Stromal cell of bone marrow (primary cell): ENCODE measurements around the gene FBXO36.
"Not testable (repeated sequence)": the region's sequence is repeated elsewhere in the genome, so short reads cannot be mapped to it uniquely, and the experiment has no call there.

Experiments
- DNase-seq: peaks from one replicate; pipeline ENCODE4 v3.0.0-alpha.2; 2012; ENCODE audit warnings: low read depth

FBXO36 gene, protein sequence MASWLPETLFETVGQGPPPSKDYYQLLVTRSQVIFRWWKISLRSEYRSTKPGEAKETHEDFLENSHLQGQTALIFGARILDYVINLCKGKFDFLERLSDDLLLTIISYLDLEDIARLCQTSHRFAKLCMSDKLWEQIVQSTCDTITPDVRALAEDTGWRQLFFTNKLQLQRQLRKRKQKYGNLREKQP

DNA sequence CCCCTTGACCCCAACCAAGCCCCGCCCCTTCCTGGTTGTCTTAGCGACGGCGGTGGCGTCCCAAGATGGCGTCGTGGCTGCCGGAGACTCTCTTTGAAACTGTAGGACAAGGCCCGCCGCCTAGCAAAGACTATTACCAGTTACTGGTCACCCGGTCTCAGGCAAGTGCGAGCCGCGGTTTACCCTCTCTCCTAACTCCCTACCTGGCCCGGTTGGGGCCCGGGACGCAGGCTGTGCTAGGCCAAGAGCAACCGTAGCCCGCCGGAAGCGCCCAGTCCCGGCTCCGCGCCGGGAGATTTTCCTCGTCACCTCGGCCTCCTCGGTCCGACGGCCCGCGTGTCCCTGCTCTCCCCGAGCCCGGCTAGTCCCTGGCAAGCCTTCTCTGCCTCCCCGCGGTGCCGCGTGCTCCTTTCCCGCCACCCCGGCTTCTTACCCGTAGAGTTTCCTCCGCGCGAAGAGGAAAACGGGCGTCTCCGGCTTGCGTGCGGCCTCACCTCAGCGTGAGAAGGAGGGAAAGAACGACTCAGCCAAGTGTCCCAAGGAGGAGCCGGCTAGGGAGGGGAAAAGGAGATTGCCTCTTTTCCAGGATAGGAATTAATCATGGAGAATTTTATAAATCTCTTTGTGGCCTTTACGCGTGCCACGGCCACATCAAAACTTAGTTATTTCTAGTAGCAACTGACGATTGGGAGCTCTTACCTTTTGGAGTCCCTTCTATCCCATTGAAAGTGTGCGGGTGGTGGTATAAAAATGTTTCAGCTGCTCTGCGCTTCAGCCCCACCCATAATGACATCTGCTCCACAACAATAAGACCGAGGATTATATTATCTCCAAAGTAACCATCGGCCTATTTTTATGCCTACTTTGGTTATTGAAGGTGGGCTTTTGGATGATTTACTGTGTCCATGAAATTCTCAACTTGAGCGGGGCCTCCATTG is at the start of gene FBXO36:
Gene FBXO36, plus strand, starts transcription at position 55 of the 938 bp plus-strand sequence. Its CDS starts 11 bp downstream, at position 66.
- DNase-seq, result peak; percentile 22

DNA sequence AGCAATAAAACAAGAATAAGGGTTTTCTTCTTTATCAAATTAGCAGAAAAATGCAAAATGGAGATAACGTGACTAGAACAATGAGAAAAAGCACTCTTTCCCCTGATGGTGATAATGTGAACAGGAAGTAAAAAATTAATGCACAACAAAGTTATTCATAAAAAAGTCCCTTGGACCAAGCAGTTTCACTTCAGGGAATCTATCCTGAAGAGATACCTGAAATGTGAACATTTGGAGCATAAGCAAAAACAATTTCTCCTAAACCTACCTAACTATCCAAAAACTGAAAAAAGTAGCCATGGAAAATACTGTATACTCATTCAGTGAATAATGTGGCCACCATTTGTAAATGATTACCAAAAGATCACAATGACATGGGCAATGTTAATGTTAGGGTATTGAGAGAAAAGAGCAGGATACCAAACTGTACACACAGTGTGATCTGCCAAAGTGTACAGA is 49.2 kb upstream of the FBXO36 start:
- no peak for DNase-seq

DNA sequence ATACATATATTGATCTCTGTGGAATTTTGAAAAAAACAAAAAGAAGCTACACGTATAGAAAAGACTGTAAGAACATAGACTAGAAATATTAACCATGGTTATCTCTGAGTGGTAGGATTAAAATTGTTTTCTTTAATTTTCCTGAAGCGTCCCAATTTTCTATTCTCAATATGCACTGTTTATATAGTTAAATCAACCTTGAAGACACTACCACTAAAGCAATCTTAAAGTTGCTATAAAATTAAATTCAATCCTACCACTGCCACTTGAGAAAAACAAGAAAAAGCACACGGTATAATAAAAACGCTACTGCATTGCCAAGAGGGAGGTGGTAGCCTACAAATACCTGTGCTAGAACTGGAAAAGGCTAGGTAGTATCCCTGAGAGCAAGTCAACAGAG is 47.7 kb upstream of the FBXO36 start:
- no peak for DNase-seq

DNA sequence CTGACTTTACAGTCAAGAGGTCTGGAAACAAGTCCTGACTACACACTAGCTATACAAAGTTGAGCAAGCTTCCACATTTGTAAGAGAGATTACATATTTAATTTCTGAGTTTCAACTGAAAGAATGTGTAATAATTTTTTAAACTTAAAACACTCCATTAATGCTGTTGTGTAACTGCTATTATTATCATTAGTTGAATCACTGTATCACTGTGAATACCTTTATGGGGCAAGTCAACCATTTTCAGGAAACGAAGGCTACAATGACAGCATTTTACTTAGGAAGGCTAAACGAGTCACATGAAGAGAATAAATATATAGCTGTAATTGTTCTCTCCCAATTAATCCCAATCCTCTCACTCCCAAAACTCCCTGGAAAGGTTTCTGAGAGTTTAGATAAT is 46.8 kb upstream of the FBXO36 start:
- no peak for DNase-seq

DNA sequence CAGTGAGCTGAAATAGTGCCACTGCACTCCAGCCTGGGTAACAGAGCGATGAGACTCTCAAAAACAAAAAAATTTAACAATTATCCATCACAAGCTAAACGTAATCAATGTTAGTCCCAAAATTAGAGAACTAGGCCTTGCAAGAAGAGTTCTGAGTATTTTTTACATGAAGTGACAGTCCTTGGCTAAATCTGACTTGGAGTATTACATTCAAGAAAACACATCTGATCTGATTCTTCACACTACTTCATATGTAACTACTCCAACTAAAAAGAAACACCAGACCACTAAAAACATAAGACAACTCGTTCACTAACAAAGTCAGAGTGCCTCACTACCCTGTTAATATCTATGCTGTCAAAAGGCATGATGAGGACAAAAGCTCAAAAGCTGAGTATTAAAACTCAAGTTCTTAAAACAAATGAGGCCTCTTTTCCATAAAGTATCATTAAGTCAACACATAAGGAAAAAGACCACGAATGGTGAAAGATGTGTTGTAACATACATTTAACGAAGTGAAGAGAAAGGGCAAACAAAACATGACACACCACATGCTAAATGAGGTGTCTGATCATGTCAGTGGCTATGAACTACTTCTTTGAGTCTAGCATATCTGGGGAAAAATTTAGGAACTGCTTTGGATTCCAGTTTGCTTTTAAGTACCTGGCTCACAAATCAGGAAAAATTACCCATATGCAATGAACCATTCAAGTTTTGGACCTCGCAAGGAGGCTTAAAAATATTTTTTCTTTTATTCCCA is 42.9 kb upstream of the FBXO36 start:
- no peak for DNase-seq

DNA sequence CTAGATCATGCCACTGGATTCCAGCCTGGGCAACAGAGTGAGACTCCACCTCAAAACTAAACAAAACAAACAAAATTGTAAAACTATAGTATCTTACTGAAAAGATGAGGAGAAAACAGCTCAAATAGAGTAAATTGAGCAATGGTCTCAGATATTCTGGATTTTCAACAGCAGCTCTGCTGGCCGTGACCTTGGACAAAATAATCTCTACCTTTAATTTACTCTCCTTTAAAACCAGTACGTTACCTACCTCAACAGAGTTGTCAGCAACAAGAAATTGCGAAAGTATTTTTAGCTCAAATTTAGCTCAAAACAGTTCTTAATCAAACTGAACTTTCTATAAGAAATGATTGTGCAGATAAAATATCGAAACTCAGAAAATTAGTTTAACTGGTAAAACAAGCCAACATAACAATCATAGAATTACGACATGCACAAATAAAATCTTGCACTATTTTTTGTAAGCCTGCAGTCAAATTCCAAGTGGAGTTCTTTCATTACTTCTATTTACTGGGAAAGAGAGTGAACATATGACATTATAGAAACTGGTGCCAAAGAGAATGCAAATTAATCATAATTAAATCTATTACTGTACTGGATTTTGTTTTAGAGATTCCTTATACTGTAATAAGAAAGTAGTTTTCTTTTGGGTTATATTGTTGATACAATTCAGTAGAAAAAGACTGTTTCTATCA is 41.3 kb upstream of the FBXO36 start:
- DNase-seq, result no peak

DNA sequence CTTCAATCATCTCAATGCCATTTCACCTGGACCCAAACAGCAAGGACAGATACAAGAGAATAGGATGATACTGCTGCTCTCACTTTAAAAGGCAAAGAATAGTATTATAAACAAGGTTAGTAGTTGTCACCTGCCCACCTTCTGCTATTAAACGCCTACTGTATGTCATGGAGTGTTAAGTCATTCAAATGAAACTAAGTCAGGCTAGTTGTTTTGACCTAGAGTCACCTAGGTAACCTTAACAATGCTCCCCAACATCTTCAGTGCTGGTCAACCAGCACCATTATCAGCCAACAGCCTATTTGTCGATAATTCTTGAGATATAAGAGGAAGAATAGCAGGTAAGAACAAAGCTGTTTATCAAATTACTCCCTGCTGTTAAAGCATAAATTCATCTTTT is 39.7 kb upstream of the FBXO36 start:
- no peak for DNase-seq

DNA sequence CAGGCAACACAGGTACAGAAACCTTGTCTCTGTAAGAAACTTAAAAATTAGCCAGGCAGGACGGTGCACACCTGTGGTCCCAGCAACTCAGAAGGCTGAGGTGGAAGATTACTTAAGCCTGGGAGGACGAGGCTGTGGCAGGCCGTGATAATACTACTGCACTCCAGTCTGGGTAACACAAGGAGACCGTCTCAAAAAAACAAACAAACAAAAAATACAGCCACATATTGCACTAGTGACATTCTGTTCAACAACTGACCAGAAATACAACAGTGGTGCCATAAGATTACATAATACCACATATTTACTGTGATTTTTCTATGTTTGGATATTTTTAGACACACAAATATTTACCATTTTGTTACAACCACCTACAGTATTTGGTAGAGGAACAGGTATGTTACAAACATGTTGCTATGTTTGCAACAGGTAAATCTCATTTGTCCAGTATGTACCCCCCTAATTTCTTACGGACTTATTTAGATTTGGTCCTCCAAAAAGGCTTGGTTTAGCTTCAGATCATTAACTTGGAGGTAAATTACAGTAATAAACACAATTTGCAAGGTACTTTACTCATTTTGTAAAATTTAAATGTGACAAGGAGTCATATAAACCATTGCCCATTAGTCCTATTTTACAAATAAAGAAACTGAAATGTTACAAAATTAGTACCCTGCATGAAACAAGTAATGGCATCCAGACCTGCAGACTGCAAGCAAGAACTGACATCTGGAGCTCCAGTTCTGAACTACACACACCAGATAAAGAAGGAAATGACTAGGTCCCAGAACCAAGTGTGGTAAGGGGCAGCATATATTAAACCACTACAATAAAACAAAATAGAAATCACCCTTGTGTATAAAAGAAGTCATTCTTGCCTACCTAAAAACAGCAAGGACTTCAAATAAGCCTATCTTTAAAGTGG is 37.3 kb upstream of the FBXO36 start:
- no peak for DNase-seq

DNA sequence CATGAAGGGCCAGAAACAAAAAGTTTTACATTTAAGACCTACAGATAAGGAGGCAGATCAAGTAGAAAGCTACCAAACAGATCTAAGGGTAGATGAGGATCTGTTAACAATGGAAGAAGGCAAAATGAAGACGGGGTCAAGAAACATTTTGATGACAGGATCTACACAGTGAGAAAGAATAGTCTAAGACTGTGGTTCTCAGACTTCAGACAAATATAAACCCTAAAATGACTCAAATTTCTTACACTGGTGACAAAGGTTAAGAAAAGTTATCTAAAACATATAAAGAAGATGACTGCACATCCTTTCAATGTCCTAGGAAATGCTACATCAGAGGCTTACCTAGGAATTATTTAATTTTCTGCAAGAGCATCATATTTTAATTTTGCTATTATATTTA is 34.9 kb upstream of the FBXO36 start:
- DNase-seq, result no peak

DNA sequence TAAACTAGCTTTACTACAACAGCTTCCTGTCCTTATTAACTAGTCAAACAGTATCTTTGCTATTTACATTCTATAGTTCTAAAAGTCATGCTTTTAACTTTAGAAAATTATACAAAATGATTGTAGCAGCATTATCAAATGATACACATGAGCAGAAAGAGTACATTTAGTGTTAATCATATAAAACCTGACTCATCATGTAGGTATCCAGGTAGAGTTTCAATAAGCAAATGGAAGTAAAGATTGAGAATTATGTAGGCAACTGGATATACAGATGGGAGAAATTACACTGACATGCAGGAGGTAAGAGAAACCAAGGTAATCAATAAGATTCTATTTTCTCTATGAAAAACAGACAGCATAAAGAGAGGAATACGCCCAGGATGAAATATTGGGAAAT is 34.3 kb upstream of the FBXO36 start:
- no peak for DNase-seq

DNA sequence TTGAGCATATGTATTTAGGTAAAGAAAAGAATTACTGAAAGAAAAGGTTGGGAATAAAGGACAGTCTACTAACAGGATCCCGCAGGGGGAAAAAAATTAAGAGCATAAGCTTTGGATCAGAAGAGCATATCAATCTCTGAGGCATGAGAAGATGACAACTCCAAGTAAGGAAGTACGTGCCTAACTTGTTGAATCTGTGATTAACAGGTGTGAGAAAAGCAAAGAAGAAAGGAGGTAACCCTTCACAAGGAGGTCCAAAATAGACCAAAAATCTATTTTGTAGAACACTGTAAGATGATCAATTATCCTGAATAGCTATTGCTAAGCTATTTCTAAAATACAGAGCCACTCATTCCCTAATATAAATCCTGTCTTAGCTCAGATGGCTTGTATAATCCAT is 33.3 kb upstream of the FBXO36 start:
- DNase-seq, result no peak

DNA sequence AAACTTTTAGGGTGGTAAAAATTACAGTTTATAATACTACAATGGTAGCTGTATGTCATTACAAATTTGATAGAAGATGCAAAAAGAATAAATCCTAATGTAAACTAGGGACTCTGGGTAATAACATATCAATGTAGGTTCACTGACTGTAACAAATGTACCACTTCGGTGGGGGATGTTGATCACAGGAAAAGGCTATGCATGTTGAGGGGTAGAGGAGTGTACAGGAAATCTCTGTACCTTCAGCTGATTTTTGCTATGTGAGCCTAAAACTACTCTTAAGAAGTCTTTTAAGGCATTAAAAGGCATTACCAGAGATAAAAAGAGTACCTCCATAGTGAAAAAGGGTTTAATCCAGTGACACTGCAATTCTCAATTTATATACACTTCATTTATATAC is 25.4 kb upstream of the FBXO36 start:
- no peak for DNase-seq

DNA sequence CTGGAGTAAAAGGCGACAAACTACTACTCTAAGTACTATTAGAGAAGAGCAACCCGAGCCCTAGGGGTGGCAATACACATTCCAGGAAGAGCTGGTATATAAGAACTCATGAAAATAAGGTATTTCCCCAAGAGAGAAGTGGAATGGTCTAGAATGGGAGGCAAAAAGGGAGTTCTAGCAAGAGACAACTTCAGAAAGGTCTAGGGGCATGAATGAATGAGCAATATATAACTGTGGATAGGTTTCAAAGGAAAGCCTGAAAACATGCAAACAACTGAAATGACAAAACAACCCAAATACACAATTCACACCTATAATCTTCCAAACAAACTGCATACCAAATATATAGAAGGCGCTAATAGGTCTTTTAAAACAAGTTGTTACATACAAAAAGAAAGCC is 22.7 kb upstream of the FBXO36 start:
- DNase-seq, result no peak

DNA sequence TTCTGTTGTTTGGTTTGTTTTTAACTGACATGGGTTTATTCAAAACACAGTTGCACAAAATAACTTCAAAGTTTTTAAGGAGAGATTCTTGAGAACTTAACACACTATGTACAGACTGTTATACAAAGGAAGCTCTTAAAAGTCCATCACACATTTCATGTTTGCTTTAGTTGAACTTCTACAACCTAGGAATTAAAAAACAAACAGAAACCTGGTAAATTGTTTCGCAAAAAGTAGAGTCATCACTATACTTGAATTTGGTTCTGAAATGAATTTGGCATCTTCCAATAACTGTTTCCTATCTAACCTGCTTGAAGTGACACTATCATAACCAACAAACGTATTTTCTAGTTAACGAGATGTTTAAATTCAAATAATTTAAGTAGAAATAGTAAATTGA is 22.3 kb upstream of the FBXO36 start:
- no peak for DNase-seq

DNA sequence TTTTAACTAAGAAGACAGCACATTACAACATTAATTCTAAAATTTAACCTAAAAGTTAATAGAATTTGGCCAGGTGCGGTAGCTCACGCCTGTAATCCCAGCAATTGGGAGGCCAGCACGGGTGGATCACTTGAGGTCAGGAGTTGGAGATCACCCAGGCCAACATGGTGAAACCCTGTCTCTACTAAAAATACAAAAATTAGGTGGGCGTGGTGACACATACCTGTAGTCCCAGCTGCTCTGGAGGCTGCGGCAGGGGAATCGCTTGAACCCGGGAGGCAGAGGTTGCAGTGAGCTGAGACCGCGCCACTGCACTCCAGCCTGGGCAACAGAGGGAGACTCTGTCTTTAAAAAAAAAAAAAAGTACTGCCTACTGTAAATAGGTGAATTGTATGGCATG is 21.8 kb upstream of the FBXO36 start:
- not testable (repeated sequence) for DNase-seq

DNA sequence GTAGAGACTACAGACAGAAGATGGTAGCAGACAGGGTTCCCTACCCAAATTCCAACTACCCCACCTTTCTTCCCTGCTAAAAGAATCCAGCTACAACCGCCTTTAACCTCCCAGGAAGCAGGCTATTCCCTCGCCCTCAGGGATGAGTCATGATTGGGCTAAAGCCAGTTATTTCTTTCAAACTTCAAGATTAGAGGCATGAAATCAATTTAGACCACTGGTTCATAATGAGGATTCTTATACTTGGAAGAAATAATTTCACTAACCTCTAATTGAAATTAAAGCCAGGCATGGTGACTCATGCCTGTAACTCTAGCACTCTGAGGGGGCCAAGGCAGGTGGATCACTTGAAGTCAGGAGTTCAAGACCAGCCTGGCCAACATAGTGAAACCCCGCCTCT is 20.5 kb upstream of the FBXO36 start:
- DNase-seq, result peak; percentile 58

DNA sequence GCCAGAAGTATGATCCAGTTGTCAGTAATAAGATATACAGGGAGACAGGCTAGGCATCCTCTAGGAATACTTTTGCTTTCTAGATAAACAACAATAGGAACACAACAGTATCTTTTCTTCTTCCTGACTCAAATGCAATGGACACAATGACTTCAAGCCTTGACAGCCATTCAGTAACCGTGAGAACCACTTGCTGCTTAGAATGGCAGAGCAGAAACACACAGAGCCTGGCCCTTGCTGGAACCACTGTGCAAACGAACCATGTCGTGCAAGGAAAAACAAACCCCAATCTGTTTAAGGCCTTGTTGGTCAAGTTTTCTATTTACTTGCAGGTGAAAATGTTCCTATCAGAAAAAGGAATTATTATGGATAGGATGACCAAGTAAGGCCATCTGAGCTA is 19.3 kb upstream of the FBXO36 start:
- no peak for DNase-seq

DNA sequence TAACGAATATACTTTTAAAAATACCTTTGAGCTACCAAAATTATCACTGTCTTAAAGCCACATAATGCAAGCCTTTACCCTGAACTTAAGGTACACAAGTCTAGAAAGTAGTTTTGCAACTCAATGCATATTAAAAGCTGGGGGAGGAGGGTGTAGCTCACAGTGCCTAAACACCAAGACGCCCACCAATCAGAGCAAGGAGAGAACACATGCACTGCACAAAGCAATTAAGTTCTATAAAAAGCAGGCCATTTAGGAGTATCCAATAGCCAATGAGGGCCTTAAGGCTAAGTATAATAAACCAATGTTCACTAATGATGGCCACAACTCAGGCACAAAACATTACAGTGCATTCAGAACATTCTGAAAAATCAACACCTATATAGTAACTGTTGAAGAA is 16.7 kb upstream of the FBXO36 start:
- DNase-seq, result no peak

DNA sequence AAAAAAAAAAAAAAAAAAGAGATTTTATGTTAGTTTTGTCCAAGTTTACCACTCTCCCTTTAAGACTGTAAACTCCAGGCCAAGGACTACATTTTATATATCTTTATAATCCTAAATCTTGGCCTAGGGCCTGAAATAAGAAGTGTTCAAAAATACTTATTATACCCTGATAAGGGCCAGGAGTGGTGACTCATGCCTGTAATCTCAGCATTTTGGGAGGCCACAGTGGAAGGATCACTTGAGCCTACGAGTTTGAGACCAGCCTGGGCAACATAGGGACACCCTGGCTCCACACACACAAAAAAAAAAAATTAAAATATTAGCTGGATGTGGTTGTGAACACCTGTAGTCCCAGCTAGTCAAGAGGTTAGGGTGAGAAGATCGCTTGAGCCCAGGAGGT is 13.2 kb upstream of the FBXO36 start:
- DNase-seq, result no peak

DNA sequence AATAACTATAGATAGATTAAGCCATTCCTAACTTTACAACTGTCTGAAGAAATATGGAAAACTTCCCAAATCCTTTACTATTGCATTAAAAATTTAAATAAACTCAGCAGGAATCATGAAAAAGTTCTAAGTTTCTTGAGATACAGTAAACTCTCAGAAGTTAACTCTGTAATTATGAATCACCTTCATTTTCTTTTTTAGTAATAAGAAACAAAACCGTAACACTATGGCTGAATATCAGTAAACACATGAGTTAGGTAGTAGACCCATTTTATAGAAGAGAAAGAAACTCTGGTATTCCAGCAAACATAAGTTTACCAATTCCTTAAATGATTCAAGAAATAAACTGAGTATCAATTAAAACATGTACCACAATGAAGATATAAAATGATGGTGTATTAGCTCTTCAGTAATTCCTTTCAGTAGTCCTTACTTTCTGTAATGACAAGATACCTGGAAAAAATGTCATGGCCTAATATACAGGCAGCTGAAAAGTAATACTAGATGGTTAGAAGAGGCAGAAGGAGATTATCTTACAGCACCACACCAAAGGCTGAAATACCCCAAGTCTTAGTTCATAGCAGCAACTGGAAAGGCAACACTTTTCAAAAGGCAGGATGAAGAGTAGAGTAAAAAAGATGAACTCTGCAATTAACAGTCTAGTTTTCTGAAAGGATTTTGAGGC is 12.0 kb upstream of the FBXO36 start:
- no peak for DNase-seq
